Bronchial epithelial cell (primary cell): ENCODE measurements around the gene TIMM22. TPM values are rescaled to one million over a fixed set of nuclear protein-coding genes. Genes with fewer than 3 reads are reported as not detected.

Experiments
- DNase-seq: peaks from one replicate; pipeline ENCODE4 v3.0.0-alpha.2; 2010; ENCODE audit warnings: low read depth
- FAIRE-seq: peaks from 2 replicates; lab custom pipeline; 2011; peaks lifted over from hg19 to GRCh38; lab: Jason Lieb, UNC
- H3K27me3 ChIP-seq: 2 replicates; pipeline ENCODE4 v1.5.1; 2011; ENCODE audit warnings: low read length; ENCODE audit not compliant: control insufficient read depth, insufficient read depth
- H3K36me3 ChIP-seq: 2 replicates; pipeline ENCODE4 v1.5.1; 2011; ENCODE audit warnings: low read length; ENCODE audit not compliant: control insufficient read depth, insufficient read depth
- H3K4me3 ChIP-seq: 2 replicates; pipeline ENCODE4 v1.5.1; 2011; ENCODE audit warnings: mild to moderate bottlenecking, low read depth, low read length, control low read depth
- CTCF ChIP-seq: IDR thresholded peaks from 2 replicates; pipeline ENCODE4 v1.5.1; 2011; ENCODE audit warnings: mild to moderate bottlenecking, moderate library complexity, low read length, control low read depth, inconsistent platforms; ENCODE audit not compliant: insufficient read depth, severe bottlenecking
- total RNA-seq: library from RNA; depleted of rRNA; stranded (reverse); fragments of >200 nt; gene quantifications from 2 replicates; pipeline ENCODE4 v1.2.1, GENCODE V29; 2014

The TIMM22 gene
- total RNA-seq, 1 donor from 2014 or later, result 16.3 TPM

- no peak for TF ChIP-seq CTCF
- Histone ChIP-seq H3K4me3 (peak overlapping the region; percentile 99), H3K36me3 (peaks cover 17% of the 10 kb centered on the region), H3K27me3 (no peaks in the 10 kb centered on the region)
- FAIRE-seq (no peak), DNase-seq (no peak)
These were observed 1.2 kb downstream of the TIMM22 start for GRCh38 chr17:998111-998510.

GRCh38 chr17:1000597-1001461 lies 3.9 kb downstream of the TIMM22 start:
- Histone ChIP-seq H3K27me3 (no peaks in the 10 kb centered on the region), H3K36me3 (peaks cover 28% of the 10 kb centered on the region), H3K4me3 (no peak overlapping the region)
- no peak for TF ChIP-seq CTCF
- DNase-seq (no peak), FAIRE-seq (no peak)

- DNase-seq (no peak), FAIRE-seq (no peak)
- Histone ChIP-seq H3K36me3 (peaks cover 31% of the 10 kb centered on the region), H3K27me3 (no peaks in the 10 kb centered on the region), H3K4me3 (no peak overlapping the region)
- no peak for TF ChIP-seq CTCF
These were observed 4.9 kb downstream of the TIMM22 start for GRCh38 chr17:1001640-1002411.

DNA sequence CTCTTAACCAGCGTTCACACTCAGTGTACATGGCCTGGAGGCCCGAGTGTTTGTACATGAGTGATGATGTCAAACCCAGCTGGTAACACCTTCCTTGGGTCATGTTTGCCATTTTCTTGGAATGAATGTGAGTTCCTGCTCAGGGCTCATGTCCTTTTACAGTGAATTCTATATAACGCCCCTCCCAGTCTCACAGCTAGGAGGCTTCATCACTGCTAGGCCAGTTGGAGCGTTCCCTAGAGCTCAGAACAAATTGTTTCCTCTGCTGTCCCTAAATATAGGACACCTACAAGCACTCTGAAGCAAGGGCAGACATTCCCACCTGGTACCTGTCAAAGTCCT lies 5.5 kb downstream of the TIMM22 start:
- H3K4me3 ChIP-seq, result no peak overlapping the region
- no peaks in the 10 kb centered on the region for H3K27me3 ChIP-seq
- peaks cover 31% of the 10 kb centered on the region for H3K36me3 ChIP-seq
- FAIRE-seq (peak; percentile 55), DNase-seq (no peak)
- TF ChIP-seq CTCF, result no peak

- no peak for DNase-seq
- TF ChIP-seq CTCF, result no peak
- peak; percentile 7 for FAIRE-seq
- Histone ChIP-seq H3K4me3 (no peak overlapping the region), H3K36me3 (peaks cover 32% of the 10 kb centered on the region), H3K27me3 (no peaks in the 10 kb centered on the region)
These were observed 6.0 kb downstream of the TIMM22 start for GRCh38 chr17:1002771-1003555.
